Effector memory CD8-positive, alpha-beta T cell (primary cell): ENCODE results near the gene PPP1R15B.

Experiments
- ATAC-seq: fragments of 150-1000 bp; cut with Tn5 transposase; replicated peaks from 2 replicates; pipeline ENCODE4 v1.10.0; 2021; ENCODE audit warnings: mild to moderate bottlenecking, moderate library complexity
- DNase-seq, 3 experiments: peaks; one replicate each; pipeline ENCODE4 v3.0.0; 2021
- H3K27ac Mint-ChIP-seq, 2 donors: one replicate each; pipeline ENCODE4 v1.8.0; 2022; ENCODE audit warnings: mild to moderate bottlenecking in 2 of 2, mixed read lengths in 2 of 2, moderate library complexity in 2 of 2
- H3K27me3 Mint-ChIP-seq, 2 donors: one replicate each; pipeline ENCODE4 v1.8.0; 2022; ENCODE audit warnings: mixed read lengths in 2 of 2
- H3K36me3 Mint-ChIP-seq: one replicate; pipeline ENCODE4 v1.8.0; 2022; ENCODE audit warnings: mild to moderate bottlenecking, moderate library complexity, mixed read lengths; ENCODE audit not compliant: insufficient read depth
- H3K4me1 Mint-ChIP-seq, 2 donors: one replicate each; pipeline ENCODE4 v1.8.0; 2022; ENCODE audit warnings: low read depth in 2 of 2, mixed read lengths in 2 of 2
- H3K4me3 Mint-ChIP-seq, 2 donors: one replicate each; pipeline ENCODE4 v1.8.0; 2022; ENCODE audit warnings: mild to moderate bottlenecking in 2 of 2, mixed read lengths in 2 of 2, moderate library complexity in 2 of 2
- H3K9me3 Mint-ChIP-seq, 2 donors: one replicate each; pipeline ENCODE4 v1.8.0; 2022; ENCODE audit warnings: mixed read lengths in 2 of 2

The PPP1R15B gene

GRCh38 chr1:204390751-204391466 is 20.7 kb downstream of the PPP1R15B start:
- no peaks in the 10 kb centered on the region for H3K27me3 Mint-ChIP-seq
- peaks cover 0 to 2% of the 10 kb centered on the region in 2 donors for H3K4me1 Mint-ChIP-seq
- DNase-seq (no peak), ATAC-seq (no peak)
- peaks cover 19% of the 10 kb centered on the region for H3K36me3 Mint-ChIP-seq
- no peaks in the 10 kb centered on the region for H3K9me3 Mint-ChIP-seq
- H3K27ac Mint-ChIP-seq, result peak overlapping the region; percentile 19 to 62
- no peak overlapping the region for H3K4me3 Mint-ChIP-seq

DNA sequence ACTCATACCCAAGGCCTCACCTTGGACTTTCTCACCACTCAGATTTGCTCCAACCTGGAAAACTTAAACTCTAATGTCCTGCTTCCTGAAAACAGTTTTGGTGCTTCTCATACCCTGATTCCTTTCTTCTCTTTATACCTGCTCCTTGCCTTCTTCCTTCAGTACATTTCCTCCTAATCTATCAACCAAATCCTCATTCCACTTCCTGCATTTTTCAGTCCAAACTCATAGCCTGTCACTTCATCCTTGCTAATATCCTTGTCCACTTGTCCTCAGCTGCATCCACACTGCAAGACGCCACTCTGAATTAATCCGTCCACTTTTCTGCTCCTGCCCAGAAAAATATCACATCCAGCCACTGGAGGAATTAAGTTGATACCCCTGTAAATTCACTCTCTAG is 25.9 kb downstream of the PPP1R15B start:
- Mint-ChIP-seq H3K27ac (no peak overlapping the region), H3K9me3 (no peaks in the 10 kb centered on the region), H3K4me3 (no peak overlapping the region), H3K4me1 (peaks cover under 1 to 3% of the 10 kb centered on the region in 2 donors), H3K36me3 (peaks cover 6% of the 10 kb centered on the region), H3K27me3 (no peaks in the 10 kb centered on the region)
- no peak for DNase-seq
- no peak for ATAC-seq

- Mint-ChIP-seq H3K9me3 (no peaks in the 10 kb centered on the region), H3K4me1 (peaks cover 0 to 3% of the 10 kb centered on the region in 2 donors), H3K27me3 (no peaks in the 10 kb centered on the region), H3K4me3 (no peak overlapping the region), H3K36me3 (peaks cover 6% of the 10 kb centered on the region), H3K27ac (no peak overlapping the region)
- no peak for DNase-seq
- ATAC-seq, result no peak
These were observed 26.8 kb downstream of the PPP1R15B start for GRCh38 chr1:204384636-204385352.

- DNase-seq (no peak), ATAC-seq (no peak)
- H3K27me3 Mint-ChIP-seq, result peaks cover under 1 to 2% of the 10 kb centered on the region in 2 donors
- H3K36me3 Mint-ChIP-seq, result no peaks in the 10 kb centered on the region
- no peak overlapping the region for H3K27ac Mint-ChIP-seq
- H3K4me1 Mint-ChIP-seq, result peaks cover under 1 to 4% of the 10 kb centered on the region in 2 donors
- H3K4me3 Mint-ChIP-seq, result no peak overlapping the region
- H3K9me3 Mint-ChIP-seq, result no peaks in the 10 kb centered on the region
These were observed 28.3 kb downstream of the PPP1R15B start for GRCh38 chr1:204383163-204383904.

DNA sequence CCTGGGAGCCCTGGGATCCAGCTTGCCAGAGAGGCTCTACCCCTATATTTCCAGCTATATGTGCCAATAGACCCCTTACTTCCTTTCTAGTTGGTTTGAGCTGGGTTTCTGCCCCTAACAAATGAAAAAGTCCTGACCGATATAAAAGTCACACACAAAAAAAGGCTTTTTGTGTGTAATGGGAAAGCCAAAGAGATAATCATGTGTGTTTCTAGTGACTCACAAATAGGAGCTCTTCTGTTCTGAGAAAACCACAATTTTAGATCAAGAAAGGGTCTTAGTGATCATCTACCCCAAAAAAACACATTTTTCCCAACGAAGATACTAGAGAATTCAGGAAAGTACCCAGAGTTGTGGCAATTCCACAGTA is 28.9 kb downstream of the PPP1R15B start:
- H3K4me1 Mint-ChIP-seq, result peaks cover 7 to 10% of the 10 kb centered on the region in 2 donors
- ATAC-seq (no peak), DNase-seq (no peak)
- H3K27ac Mint-ChIP-seq, result no peak overlapping the region
- peaks cover 7 to 8% of the 10 kb centered on the region in 2 donors for H3K27me3 Mint-ChIP-seq
- H3K4me3 Mint-ChIP-seq, result no peak overlapping the region
- no peaks in the 10 kb centered on the region for H3K36me3 Mint-ChIP-seq
- no peaks in the 10 kb centered on the region for H3K9me3 Mint-ChIP-seq

- Mint-ChIP-seq H3K27me3 (peaks cover 7 to 17% of the 10 kb centered on the region in 2 donors), H3K4me1 (peaks cover 8 to 10% of the 10 kb centered on the region in 2 donors), H3K9me3 (no peaks in the 10 kb centered on the region), H3K27ac (no peak overlapping the region), H3K36me3 (no peaks in the 10 kb centered on the region), H3K4me3 (no peak overlapping the region)
- ATAC-seq (no peak), DNase-seq (no peak)
These were observed 31.3 kb downstream of the PPP1R15B start for GRCh38 chr1:204380293-204380831.

- peak; percentile 37 to 55 (median 48) for DNase-seq
- Mint-ChIP-seq H3K4me3 (peak overlapping the region; percentile 89 to 92), H3K4me1 (peaks cover 8 to 10% of the 10 kb centered on the region in 2 donors), H3K36me3 (no peaks in the 10 kb centered on the region), H3K27ac (peak overlapping the region; percentile 27 to 62), H3K9me3 (no peaks in the 10 kb centered on the region), H3K27me3 (peaks cover 7 to 17% of the 10 kb centered on the region in 2 donors)
- ATAC-seq, result peak; percentile 76
These were observed 33.6 kb downstream of the PPP1R15B start for GRCh38 chr1:204377800-204378668.

DNA sequence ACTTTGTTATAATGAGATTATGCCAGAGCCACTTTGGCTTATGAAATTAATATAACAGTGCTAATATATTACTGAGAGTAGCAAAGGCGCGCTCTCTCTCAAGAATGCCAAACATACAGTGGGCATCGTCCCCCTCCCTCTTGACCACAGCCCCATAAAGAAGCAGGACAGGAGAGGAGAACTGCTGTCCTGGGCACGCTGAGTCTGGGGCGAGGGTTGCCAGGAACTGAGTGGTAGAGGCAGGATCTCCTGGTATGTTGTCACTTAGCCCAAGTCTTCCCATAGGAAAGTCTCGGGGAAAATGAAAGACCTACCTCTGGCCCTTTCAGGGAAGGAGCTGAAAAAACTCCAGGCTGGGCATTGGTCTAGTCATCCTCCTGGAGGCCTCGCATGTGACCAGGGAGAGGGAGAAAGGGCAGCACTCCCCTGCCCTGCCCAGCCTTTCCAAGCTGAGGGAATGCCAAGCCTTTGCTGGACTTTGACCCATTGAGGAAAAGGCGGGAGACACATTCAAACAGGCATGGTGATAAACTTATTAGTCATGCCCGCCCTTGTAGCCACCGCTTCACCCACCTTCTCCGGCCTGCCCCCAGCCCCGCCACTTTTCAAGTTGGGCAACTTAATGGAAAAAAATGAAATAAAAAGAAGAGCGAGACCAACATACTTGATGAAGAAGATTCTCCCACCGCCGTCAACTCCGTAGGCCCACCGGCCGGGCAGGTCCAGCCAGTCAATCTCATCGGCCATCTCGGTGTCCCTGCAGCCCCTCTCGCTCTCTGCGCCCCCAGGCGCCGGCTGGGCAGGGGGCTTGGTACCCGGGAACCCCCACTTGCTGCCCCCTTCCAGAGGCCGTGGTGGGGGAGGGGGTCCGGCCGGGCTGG is 34.5 kb downstream of the PPP1R15B start:
- H3K36me3 Mint-ChIP-seq, result no peaks in the 10 kb centered on the region
- no peak overlapping the region for H3K27ac Mint-ChIP-seq
- no peak for ATAC-seq
- H3K4me1 Mint-ChIP-seq, result peaks cover 8 to 10% of the 10 kb centered on the region in 2 donors
- peak overlapping the region; percentile 89 to 92 for H3K4me3 Mint-ChIP-seq
- no peak for DNase-seq
- no peaks in the 10 kb centered on the region for H3K9me3 Mint-ChIP-seq
- peaks cover 7 to 17% of the 10 kb centered on the region in 2 donors for H3K27me3 Mint-ChIP-seq

DNA sequence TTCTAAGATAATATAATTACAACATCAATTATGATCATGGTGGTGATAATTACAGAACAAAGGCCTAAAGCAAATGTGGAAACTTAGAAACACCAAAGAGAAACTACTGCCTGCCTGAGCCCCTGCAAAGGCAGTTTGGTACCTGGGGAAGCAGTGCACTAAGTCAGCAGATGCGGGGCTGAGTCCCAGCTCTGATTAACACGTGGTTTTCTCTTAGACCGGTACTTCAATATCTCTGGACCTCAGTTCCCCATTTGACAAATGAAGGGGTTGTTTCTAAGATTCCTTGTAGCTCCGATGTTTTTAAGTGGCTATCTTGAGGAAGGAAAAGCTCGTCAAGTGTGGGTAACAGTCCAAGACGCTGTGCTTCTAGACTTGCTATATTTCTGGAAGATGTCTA is 35.2 kb downstream of the PPP1R15B start:
- H3K27me3 Mint-ChIP-seq, result peaks cover 7 to 17% of the 10 kb centered on the region in 2 donors
- no peaks in the 10 kb centered on the region for H3K9me3 Mint-ChIP-seq
- H3K4me3 Mint-ChIP-seq, result peak overlapping the region in 1 of 2 donors; percentile 89
- peaks cover 8% of the 10 kb centered on the region in 2 donors for H3K4me1 Mint-ChIP-seq
- DNase-seq, result no peak
- ATAC-seq, result no peak
- H3K36me3 Mint-ChIP-seq, result no peaks in the 10 kb centered on the region
- H3K27ac Mint-ChIP-seq, result no peak overlapping the region

- Mint-ChIP-seq H3K9me3 (no peaks in the 10 kb centered on the region), H3K36me3 (no peaks in the 10 kb centered on the region), H3K4me1 (peaks cover 7 to 12% of the 10 kb centered on the region in 2 donors), H3K27ac (no peak overlapping the region), H3K27me3 (peaks cover 7 to 17% of the 10 kb centered on the region in 2 donors), H3K4me3 (no peak overlapping the region)
- DNase-seq (no peak), ATAC-seq (no peak)
These were observed 37.7 kb downstream of the PPP1R15B start for GRCh38 chr1:204373911-204374310.

GRCh38 chr1:204370176-204370575 is 41.4 kb downstream of the PPP1R15B start:
- Mint-ChIP-seq H3K27me3 (peaks cover 6 to 11% of the 10 kb centered on the region in 2 donors), H3K4me3 (no peak overlapping the region), H3K27ac (no peak overlapping the region), H3K9me3 (no peaks in the 10 kb centered on the region), H3K4me1 (peaks cover 0 to 6% of the 10 kb centered on the region in 2 donors), H3K36me3 (no peaks in the 10 kb centered on the region)
- ATAC-seq (no peak), DNase-seq (no peak)
